Tibial nerve (tissue), 4 donors: ENCODE results near the gene ZNF562.
"Not testable (repeated sequence)": the region's sequence is repeated elsewhere in the genome, so short reads cannot be mapped to it uniquely, and the experiment has no call there.

Experiments
- EP300 ChIP-seq, 2 donors: sonication (generic); formaldehyde crosslinking; IDR thresholded peaks; one replicate each; pipeline ENCODE4 v1.6.1; 2017; ENCODE audit warnings: antibody characterized with exemption in 2 of 2, mild to moderate bottlenecking in 1 of 2
- POLR2A ChIP-seq, 2 donors: fragments of 450-650 bp; IDR thresholded peaks; one replicate each; pipeline ENCODE4 v1.6.1; 2017; ENCODE audit warnings: antibody characterized with exemption in 2 of 2, mild to moderate bottlenecking in 2 of 2, moderate library complexity in 2 of 2
- TF ChIP-seq, protein P1 (sequence below), 5 experiments: fragments of 200-600 bp in 3 of 5; fragments of 450-650 bp in 2 of 5; sonication (generic) in 3 of 5; IDR thresholded peaks; one replicate each; pipeline ENCODE4 v1.5.1; 2016 to 2019; ENCODE audit warnings: antibody characterized with exemption in 5 of 5, mild to moderate bottlenecking in 3 of 5, moderate library complexity in 2 of 5

DNA sequence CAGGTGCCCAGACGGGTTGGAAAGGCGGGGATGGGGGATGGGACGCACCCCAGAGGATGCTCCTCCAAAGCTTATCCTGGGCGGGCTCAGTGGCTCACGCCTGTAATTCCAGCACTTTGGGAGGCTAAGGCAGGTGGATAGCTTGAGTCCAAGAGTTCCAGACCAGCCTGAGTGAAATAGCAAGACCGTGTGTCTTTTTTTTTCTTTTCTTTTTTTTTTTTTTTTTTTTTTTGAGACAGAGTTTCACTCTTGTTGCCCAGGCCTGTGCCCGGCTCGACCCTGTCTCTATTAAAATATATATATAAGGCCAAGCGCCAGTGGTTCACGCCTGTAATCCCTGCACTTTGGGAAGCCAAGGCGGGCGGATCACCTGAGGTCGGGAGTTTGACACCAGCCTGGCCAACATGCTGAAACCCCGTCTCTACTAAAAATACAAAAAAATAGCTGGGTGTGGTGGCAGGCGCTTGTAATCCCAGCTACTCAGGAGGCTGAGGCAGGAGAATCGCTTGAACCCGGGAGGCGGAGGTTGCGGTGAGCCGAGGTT, 530 bp upstream of the ZNF562 start:
- TF ChIP-seq, protein P1, sequence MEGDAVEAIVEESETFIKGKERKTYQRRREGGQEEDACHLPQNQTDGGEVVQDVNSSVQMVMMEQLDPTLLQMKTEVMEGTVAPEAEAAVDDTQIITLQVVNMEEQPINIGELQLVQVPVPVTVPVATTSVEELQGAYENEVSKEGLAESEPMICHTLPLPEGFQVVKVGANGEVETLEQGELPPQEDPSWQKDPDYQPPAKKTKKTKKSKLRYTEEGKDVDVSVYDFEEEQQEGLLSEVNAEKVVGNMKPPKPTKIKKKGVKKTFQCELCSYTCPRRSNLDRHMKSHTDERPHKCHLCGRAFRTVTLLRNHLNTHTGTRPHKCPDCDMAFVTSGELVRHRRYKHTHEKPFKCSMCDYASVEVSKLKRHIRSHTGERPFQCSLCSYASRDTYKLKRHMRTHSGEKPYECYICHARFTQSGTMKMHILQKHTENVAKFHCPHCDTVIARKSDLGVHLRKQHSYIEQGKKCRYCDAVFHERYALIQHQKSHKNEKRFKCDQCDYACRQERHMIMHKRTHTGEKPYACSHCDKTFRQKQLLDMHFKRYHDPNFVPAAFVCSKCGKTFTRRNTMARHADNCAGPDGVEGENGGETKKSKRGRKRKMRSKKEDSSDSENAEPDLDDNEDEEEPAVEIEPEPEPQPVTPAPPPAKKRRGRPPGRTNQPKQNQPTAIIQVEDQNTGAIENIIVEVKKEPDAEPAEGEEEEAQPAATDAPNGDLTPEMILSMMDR (IDR thresholded peaks at IDR 0.05), result not testable (repeated sequence)
- TF ChIP-seq POLR2A, EP300 (IDR thresholded peaks at IDR 0.05): not testable (repeated sequence)
